ENCODE results near the gene SYNE1. TPM values are rescaled to one million over a fixed set of nuclear protein-coding genes. Genes with fewer than 3 reads are reported as not detected.

SYNE1 gene
- total and polyA plus RNA-seq, 11 donors: 25.0 to 178 (median 112) TPM

GRCh38 chr6:152296648-152297376 lies 340.4 kb downstream of the SYNE1 start:
- H3K4me1 ChIP-seq: peaks cover 0 to 56% (median 28%) of the 10 kb centered on the region in 12 donors
- WGBS, 4 donors: 78 to 82% (median 80%) methylated on average over 3 of the region's 3 CpGs
- no peak for DNase-seq
- H3K9me3 ChIP-seq: no peaks in the 10 kb centered on the region
- no peak overlapping the region for H3K4me3 ChIP-seq
- H3K27ac ChIP-seq: peak overlapping the region in 1 of 12 donors; percentile 40
- H3K36me3 ChIP-seq: peaks cover 0 to 85% (median 47%) of the 10 kb centered on the region in 9 donors
- intact Hi-C loops (cut with DNase I): loop anchor here in 2 of 10 donors (5.0 kb wide), 2 partner anchors 40 to 45 kb away; no protein-coding TSS in a partner anchor
- TF ChIP-seq CTCF (IDR thresholded peaks at IDR 0.05): no peak
- no peak for TF ChIP-seq POLR2A (IDR thresholded peaks at IDR 0.05)
- ATAC-seq: peak in 1 of 4 donors; percentile 27
- H3K27me3 ChIP-seq: no peaks in the 10 kb centered on the region

- Histone ChIP-seq H3K27ac (peak overlapping the region in 2 of 12 donors; percentile 9 to 40), H3K4me3 (no peak overlapping the region), H3K36me3 (peaks cover 0 to 93% (median 53%) of the 10 kb centered on the region in 9 donors), H3K4me1 (peaks cover 0 to 51% (median 26%) of the 10 kb centered on the region in 12 donors), H3K9me3 (no peaks in the 10 kb centered on the region), H3K27me3 (no peaks in the 10 kb centered on the region)
- WGBS, 4 donors: 87 to 90% (median 88%) methylated on average over 6 of the region's 6 CpGs
- ATAC-seq (no peak), DNase-seq (no peak)
- no peak for TF ChIP-seq CTCF (IDR thresholded peaks at IDR 0.05)
- no peak for TF ChIP-seq POLR2A (IDR thresholded peaks at IDR 0.05)
- intact Hi-C loops (cut with DNase I): loop anchor here in 2 of 10 donors (5.0 kb wide), 2 partner anchors 41 to 46 kb away; no protein-coding TSS in a partner anchor
Observed at GRCh38 chr6:152295920-152296319, 341.2 kb downstream of the SYNE1 start.

- intact Hi-C loops (cut with DNase I): loop anchor here in 2 of 10 donors (5.0 kb wide), 2 partner anchors 42 to 47 kb away; no protein-coding TSS in a partner anchor
- H3K27ac ChIP-seq: peak overlapping the region in 1 of 12 donors; percentile 40
- 80 to 88% (median 87%) methylated on average over 3 of the region's 3 CpGs for WGBS, 4 donors
- no peaks in the 10 kb centered on the region for H3K27me3 ChIP-seq
- TF ChIP-seq CTCF (IDR thresholded peaks at IDR 0.05) (no peak), POLR2A (IDR thresholded peaks at IDR 0.05) (no peak)
- peaks cover 0 to 46% (median 23%) of the 10 kb centered on the region in 12 donors for H3K4me1 ChIP-seq
- peak in 3 of 4 donors; percentile 29 to 59 (median 52) for ATAC-seq
- DNase-seq: no peak
- no peak overlapping the region for H3K4me3 ChIP-seq
- H3K36me3 ChIP-seq: peaks cover 0 to 93% (median 54%) of the 10 kb centered on the region in 9 donors
- no peaks in the 10 kb centered on the region for H3K9me3 ChIP-seq
Observed at GRCh38 chr6:152295346-152295745, 341.8 kb downstream of the SYNE1 start.

- H3K27ac ChIP-seq: peak overlapping the region; percentile 10 to 73 (median 46)
- TF ChIP-seq CTCF (IDR thresholded peaks at IDR 0.05) (no peak), POLR2A (IDR thresholded peaks at IDR 0.05) (no peak)
- H3K9me3 ChIP-seq: no peaks in the 10 kb centered on the region
- H3K27me3 ChIP-seq: no peaks in the 10 kb centered on the region
- ATAC-seq (peak; percentile 66 to 71 (median 68)), DNase-seq (peak; percentile 41 to 77 (median 68))
- H3K36me3 ChIP-seq: peaks cover 0 to 94% (median 74%) of the 10 kb centered on the region in 9 donors
- peaks cover 0 to 35% (median 18%) of the 10 kb centered on the region in 12 donors for H3K4me1 ChIP-seq
- intact Hi-C loops (cut with DNase I): no loop called here
- 72 to 77% (median 73%) methylated on average over 3 of the region's 3 CpGs for WGBS, 4 donors
- no peak overlapping the region for H3K4me3 ChIP-seq
Observed at GRCh38 chr6:152293404-152293803, 343.8 kb downstream of the SYNE1 start.

All from heart left ventricle (tissue), 16 donors.